ENCODE data around the gene NRXN3. TPM values are rescaled to one million over a fixed set of nuclear protein-coding genes. Genes with fewer than 3 reads are reported as not detected.

The NRXN3 gene
- total RNA-seq, 4 donors from 2014 or later = 0.19 to 1.4 (median 0.40) TPM

DNA sequence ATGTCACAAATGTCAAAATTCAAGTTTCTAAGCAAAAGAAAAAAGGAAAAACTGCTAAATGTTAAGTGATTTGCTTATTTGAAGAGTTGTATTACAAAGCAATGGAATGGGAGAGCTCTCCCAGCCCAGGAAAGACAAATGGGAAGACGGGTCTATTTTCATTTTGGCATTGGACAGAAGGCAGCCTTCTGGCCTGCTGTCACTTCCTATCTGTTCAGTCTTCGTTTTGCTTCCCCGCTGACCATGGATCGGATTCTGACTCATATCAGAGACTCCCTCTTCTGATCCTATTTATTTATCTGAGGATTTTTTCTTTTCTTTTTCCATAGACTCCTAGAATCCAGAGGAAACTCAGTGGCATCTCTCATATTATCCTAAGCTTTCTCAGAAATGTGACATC lies 1406.3 kb downstream of the NRXN3 start:
- TF ChIP-seq, protein P1, sequence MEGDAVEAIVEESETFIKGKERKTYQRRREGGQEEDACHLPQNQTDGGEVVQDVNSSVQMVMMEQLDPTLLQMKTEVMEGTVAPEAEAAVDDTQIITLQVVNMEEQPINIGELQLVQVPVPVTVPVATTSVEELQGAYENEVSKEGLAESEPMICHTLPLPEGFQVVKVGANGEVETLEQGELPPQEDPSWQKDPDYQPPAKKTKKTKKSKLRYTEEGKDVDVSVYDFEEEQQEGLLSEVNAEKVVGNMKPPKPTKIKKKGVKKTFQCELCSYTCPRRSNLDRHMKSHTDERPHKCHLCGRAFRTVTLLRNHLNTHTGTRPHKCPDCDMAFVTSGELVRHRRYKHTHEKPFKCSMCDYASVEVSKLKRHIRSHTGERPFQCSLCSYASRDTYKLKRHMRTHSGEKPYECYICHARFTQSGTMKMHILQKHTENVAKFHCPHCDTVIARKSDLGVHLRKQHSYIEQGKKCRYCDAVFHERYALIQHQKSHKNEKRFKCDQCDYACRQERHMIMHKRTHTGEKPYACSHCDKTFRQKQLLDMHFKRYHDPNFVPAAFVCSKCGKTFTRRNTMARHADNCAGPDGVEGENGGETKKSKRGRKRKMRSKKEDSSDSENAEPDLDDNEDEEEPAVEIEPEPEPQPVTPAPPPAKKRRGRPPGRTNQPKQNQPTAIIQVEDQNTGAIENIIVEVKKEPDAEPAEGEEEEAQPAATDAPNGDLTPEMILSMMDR (IDR thresholded peaks at IDR 0.05) = no peak
- ATAC-seq (ENCODE audit: low FRiP score) (no peak), DNase-seq (ENCODE audit: low spot score) (no peak)

DNA sequence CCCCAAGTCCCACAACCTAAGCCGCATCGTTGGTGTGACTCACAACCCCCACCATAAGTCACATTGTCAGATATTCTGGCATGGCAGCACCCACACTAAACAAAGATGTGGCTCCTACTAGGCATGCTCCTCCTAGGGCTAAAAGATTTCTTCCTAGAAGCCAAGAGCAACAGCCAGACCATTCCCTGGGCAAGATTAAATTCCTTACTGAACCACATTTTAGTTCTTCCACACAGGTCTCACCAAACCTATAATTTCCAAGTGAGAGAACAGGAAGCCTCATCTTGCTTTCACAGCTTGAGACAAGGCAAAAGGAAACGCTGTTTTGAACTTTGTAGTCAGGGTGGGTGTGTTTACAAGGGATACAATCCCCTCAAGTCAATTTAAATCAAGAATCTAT lies 1408.3 kb downstream of the NRXN3 start:
- ATAC-seq (ENCODE audit: low FRiP score) (no peak), DNase-seq (ENCODE audit: low spot score) (no peak)
- TF ChIP-seq, protein P1 (IDR thresholded peaks at IDR 0.05) = no peak

DNA sequence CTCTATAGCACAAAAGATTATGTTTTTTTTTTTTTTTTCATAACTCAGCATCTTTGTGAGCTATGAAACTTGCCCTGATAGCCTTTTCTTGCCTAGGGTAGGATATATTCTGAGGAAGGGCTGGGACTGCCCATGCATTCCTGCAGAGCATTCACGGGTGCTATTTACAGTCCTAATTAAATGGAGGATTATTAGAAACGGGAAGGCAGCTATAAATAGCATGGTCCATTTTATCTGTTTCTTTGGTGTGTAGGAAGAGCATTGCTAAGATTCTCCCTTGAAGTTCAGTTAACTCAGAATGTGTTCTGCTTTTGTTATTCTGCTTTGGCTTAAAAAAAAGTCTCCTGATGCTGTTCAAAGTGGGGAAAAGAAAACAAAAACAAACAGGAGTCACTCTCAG lies 1410.2 kb downstream of the NRXN3 start:
- ATAC-seq (ENCODE audit: low FRiP score) (no peak), DNase-seq (ENCODE audit: low spot score) (no peak)
- TF ChIP-seq, protein P1 (IDR thresholded peaks at IDR 0.05) = no peak

DNA sequence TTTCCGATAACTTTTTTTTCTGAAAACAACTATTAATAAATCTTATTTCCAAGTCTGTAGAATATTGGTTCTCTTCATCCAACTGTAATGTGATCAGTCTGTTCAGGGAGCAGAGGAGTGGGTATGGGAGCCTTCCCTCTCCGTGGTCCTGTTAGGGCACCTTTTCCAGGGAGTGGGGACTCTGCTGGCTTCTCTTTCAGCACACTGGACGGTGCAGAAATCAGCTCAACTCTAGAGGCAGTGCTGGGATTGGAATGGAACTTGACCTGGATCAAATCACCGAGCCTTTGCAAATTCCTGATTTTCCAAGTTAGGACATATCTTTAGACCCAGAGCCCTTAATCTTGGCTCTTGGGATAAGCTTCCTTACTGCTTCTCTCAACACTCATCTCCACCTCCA lies 1410.7 kb downstream of the NRXN3 start:
- TF ChIP-seq, protein P1 (IDR thresholded peaks at IDR 0.05) = no peak
- ATAC-seq (ENCODE audit: low FRiP score) (no peak), DNase-seq (ENCODE audit: low spot score) (no peak)

DNA sequence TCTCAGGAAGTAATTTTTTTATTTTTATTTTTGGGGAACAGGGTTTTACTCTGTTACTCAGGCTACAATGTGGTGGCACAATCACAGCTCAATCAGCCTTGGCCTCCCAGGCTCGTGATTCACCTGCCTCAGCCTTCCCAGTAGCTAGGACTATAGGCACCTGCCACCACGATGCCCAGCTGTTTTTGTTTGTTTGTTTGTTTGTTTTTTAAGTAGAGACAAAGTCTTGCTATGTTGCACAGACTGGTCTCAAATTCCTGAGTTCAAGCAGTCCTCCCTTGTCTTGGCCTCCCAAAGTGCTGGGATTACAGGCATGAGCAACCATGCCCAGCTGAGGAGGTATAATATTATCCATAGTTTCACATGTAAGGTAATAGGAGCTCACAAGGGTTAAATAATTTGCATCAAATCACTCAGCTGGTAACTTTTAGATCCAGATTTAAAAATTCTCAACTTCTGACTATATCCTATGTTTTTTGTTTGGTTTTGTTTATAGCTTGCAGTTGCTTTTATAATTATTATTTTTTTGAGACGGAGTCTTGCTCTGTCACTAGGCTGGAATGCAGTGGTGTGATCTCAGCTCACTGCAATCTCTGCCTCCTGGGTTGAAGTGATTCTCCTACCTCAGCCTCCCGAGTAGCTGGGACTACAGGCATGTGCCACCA lies 1411.9 kb downstream of the NRXN3 start:
- TF ChIP-seq, protein P1 (IDR thresholded peaks at IDR 0.05) = no peak

DNA sequence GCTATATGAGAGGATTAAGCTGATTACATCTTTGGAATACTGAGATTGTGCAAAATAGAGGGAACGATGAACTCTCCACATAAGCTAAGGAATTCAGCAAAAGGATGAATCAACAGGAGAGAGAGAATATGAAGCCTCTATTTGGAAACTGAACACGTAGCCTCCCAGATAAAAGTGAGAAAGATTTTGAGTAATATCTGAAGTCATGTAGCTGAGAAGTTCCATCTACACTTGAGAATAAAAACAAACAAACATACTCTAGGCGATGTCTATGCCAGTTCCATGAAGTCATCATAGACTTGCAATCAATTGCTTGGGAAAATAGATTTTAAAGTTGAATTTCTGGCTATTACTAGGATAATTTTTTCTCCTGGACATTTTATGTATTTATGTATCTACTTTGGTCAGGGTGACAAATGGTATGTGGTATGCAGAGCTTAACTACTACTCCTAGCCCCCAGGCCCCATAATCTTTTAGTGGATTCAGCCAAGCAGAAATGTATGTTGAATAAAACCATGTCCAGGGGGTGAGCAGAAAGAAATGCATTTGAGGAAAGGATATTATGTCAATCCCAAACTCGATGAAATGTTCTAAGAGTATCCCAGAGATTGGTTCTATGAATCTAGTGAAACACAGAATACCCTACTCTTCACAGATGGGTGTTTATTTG lies 1413.7 kb downstream of the NRXN3 start:
- DNase-seq (ENCODE audit: low spot score) (no peak), ATAC-seq (ENCODE audit: low FRiP score) (no peak)
- TF ChIP-seq, protein P1 (IDR thresholded peaks at IDR 0.05) = no peak

More for the DNA sequence above, 1411.9 kb downstream of the NRXN3 start:
- DNase-seq (ENCODE audit: low spot score) (no peak), ATAC-seq (ENCODE audit: low FRiP score) (no peak)

DNA sequence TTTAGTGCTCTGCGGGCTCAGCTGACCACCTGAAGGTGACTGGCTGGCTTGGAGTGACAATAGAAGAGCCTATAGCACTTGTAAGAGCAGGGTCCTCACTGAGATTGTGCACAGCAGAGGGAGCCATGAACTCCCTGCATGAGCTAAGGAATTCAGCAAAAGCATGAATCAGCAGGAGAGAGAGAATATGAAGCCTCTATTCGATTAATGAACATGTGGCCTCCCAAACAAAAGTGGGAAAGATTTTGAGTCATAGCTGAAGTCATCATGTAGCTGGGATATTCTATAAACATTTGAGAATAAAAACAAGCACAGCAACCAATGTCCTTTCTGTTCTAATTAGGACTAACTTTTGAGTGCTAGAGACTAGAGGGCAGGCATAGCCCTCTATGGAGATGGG lies 1414.5 kb downstream of the NRXN3 start:
- TF ChIP-seq, protein P1 (IDR thresholded peaks at IDR 0.05) = no peak
- ATAC-seq (ENCODE audit: low FRiP score) (no peak), DNase-seq (ENCODE audit: low spot score) (no peak)

Measured in omental fat pad (tissue), 4 donors.